ENCODE results near the gene USP22. TPM values are rescaled to one million over a fixed set of nuclear protein-coding genes. Genes with fewer than 3 reads are reported as not detected.
"Not testable (repeated sequence)": the region's sequence is repeated elsewhere in the genome, so short reads cannot be mapped to it uniquely, and the experiment has no call there.

Gene USP22
- total RNA-seq (100 to 1,000 TPM; 135 to 140 TPM), polyA plus RNA-seq (10 to 100 TPM; 14.4 to 37.7 TPM)

DNA sequence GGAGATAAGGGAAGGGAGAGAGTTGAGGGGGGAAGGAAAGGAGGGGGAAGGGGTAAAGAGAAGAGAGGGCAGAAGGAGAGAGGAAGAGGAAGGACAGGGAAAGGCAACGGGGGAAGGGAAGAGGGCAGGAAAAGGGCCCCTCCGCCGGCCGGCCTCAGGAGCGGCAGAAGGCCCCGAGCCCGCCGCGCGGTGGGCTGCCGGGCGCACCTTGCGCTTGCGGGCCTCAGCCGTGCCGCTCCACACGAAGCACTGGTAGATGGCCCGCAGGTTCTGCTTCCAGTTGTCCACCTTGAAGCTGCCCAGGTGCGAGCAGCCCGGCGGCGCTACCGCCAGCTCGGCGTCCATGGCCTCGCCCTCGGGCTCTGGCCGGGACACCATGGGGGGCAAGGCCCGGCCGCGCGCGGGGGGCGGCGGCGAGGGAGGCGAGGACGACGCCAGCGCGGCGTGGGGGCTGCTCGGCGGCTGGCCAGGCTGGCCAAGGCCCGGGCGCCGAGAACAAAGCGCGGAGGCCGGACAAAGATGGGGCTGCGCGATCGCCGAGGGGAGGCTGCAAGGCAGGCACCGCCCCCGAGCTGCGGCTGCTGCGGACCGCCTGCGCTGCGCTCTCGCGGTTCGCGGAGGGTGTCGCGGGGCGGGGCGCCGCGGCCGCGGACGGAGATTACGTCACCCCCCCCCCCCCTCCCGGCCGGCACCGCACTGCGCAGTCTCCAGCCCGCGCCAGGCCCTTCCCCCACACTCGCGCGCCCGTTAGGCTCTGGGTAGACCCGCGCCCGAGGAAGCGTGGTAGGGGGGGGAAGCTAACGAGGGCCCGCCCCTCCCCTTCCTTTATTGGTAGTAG lies at the start of gene USP22:
Gene USP22, minus strand, starts transcription at position 554 of the 838 bp plus-strand sequence. Its CDS starts 176 bp downstream, at position 378.
- H3K4me3 ChIP-seq (ENCODE audit: low read length in 2 of 2), result peak within 1 kb of the TSS; percentile 17 to 64
- intact Hi-C loops (cut with micrococcal nuclease), result loop anchor here (1.0 to 5.0 kb wide), 10 partner anchors 8 to 470 kb away; partner anchors contain the start of genes DHRS7B, MAP2K3, NATD1 and TMEM11
- H3K9me3 Mint-ChIP-seq, result no peaks in the 10 kb centered on the region
- peaks cover 30% of the 10 kb centered on the region for H3K4me1 ChIP-seq (ENCODE audit: insufficient read depth, low read length)
- no peaks in the 10 kb centered on the region for H3K9me3 ChIP-seq (ENCODE audit: control insufficient read depth in 1 of 2, low read length in 2 of 2)
- H3K36me3 ChIP-seq (ENCODE audit: insufficient read depth, low read length), result no peaks in the 10 kb centered on the region
- H3K36me3 Mint-ChIP-seq, result peaks cover under 1 to 11% of the 10 kb centered on the region in 2 donors
- peaks cover 19 to 55% (median 32%) of the 10 kb centered on the region in 4 donors for H3K4me1 Mint-ChIP-seq
- ChIA-PET CTCF (ENCODE audit: partially characterized antibody) (interaction anchor here (0.6 to 3.5 kb wide), 22 partner anchors 10 to 1034 kb away, joined by 3 to 35 read pairs (median 5); partner anchors contain the start of gene DHRS7B), POLR2A (ENCODE audit: partially characterized antibody) (interaction anchor here (0.6 to 2.5 kb wide), 26 partner anchors 8 to 1394 kb away, joined by 3 to 24 read pairs (median 6); partner anchors contain the start of genes AKAP10, ALDH3A2, DHRS7B and MAP2K3)
- H3K27ac ChIP-seq (ENCODE audit: low read depth, low read length), result peak within 1 kb of the TSS; percentile 99
- DNase-seq, result peak in 1 of 5 donors; percentile 91
- no peaks in the 10 kb centered on the region for H3K27me3 Mint-ChIP-seq
- peak within 1 kb of the TSS; percentile 93 to 98 (median 95) for H3K27ac Mint-ChIP-seq
- H3K27me3 ChIP-seq (ENCODE audit: insufficient read depth, low read length), result no peaks in the 10 kb centered on the region
- peak within 1 kb of the TSS; percentile 89 to 98 (median 92) for H3K4me3 Mint-ChIP-seq

DNA sequence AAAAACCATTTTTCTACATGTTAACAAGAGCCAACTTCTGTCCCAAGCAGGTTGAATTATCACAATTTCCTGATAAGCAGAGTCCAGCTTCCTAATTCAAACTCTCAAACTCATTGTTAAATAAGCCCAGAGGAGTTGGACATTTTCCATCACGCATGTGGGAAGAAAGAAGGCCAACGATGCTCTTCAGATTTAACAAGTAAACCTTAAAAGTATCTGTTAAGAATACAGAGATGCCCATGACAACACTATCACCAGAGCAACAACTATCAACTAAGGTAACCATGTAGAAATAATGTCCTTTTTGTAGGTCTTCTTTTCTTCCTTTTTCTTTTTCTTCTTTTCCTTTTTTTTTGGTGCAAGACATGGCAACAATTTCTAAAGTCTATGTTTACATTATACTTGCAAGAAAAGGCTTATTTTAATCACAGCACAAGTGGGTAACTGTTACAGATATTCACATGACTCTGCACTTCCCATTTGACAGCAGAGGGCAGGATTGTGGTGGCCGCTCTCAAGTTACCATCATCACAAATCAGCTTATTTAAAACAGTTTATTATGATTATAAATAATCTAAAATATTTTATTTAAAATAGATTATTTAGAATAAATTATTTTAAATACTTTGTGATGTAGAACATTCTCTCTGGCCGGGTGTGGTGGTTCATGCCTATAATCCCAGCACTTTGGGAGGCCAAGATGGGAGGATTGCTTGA lies 48.2 kb upstream of the USP22 start:
- H3K36me3 ChIP-seq (ENCODE audit: insufficient read depth, low read length), result no peaks in the 10 kb centered on the region
- peaks cover 3% of the 10 kb centered on the region for H3K27me3 ChIP-seq (ENCODE audit: insufficient read depth, low read length)
- H3K27me3 Mint-ChIP-seq, result peaks cover 2 to 3% of the 10 kb centered on the region in 2 donors
- POLR2A ChIA-PET (ENCODE audit: partially characterized antibody), result no interaction called here
- no peak overlapping the region for H3K27ac ChIP-seq (ENCODE audit: low read depth, low read length)
- H3K27ac Mint-ChIP-seq, result no peak overlapping the region
- intact Hi-C loops (cut with micrococcal nuclease), result no loop called here
- CTCF ChIA-PET (ENCODE audit: partially characterized antibody), result interaction anchor here (1.3 to 1.8 kb wide), 2 partner anchors 48 to 421 kb away, joined by 5 to 6 read pairs; partner anchors contain the start of gene USP22
- no peaks in the 10 kb centered on the region for H3K9me3 Mint-ChIP-seq
- H3K4me3 ChIP-seq (ENCODE audit: low read length in 2 of 2), result no peak overlapping the region
- H3K4me1 ChIP-seq (ENCODE audit: insufficient read depth, low read length), result no peaks in the 10 kb centered on the region
- H3K4me3 Mint-ChIP-seq, result no peak overlapping the region
- no peaks in the 10 kb centered on the region for H3K9me3 ChIP-seq (ENCODE audit: control insufficient read depth in 1 of 2, low read length in 2 of 2)
- no peaks in the 10 kb centered on the region for H3K36me3 Mint-ChIP-seq
- H3K4me1 Mint-ChIP-seq, result no peaks in the 10 kb centered on the region
- no peak for DNase-seq

DNA sequence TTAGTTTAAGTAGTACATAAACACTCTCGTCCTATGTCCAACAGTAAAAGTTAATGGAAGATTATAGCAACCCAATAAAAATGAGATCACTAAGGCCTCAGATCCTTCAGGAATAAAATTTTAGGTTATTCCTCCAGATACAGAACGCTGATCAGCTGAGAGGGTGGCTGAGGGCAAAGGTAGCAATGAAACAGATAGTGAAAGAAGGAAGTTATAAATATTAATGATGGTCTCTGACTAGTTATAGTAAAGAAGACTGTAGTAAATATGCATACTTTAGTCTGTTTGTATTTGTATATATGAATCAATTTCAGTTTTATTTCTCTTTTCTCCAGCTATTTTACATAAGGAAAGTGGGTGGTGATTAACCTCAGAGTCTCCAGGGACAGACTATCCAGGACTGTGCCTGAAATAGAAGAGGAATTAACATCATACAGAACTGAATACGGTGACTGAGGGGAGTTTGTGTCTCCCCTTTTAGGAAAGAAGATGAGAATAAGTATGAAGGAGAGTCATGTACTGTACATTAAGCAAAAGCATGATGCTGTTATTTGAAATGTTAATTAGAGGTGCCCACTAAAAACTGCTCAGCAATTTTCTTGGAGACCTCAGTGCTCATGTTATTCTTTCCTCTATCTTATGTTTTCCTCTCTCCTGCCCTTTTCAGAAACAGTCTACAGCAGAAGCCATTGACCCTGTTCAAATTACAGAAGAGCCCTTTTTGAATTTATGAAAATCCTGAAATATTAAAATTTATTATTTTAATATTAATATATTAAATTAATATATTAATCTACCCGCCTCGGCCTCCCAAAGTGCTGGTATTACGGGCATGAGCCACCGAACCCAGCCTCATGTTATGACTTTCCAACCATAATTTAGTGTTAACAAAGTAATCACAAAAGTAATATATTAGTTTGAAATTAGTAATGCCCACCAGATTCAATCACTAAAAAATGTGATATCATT lies 47.4 kb upstream of the USP22 start:
- Mint-ChIP-seq H3K4me1 (no peaks in the 10 kb centered on the region), H3K27ac (no peak overlapping the region), H3K4me3 (no peak overlapping the region), H3K9me3 (no peaks in the 10 kb centered on the region), H3K27me3 (peaks cover 2 to 3% of the 10 kb centered on the region in 2 donors), H3K36me3 (no peaks in the 10 kb centered on the region)
- POLR2A ChIA-PET (ENCODE audit: partially characterized antibody), result no interaction called here
- no peaks in the 10 kb centered on the region for H3K36me3 ChIP-seq (ENCODE audit: insufficient read depth, low read length)
- DNase-seq, result no peak
- H3K27me3 ChIP-seq (ENCODE audit: insufficient read depth, low read length), result peaks cover 3% of the 10 kb centered on the region
- CTCF ChIA-PET (ENCODE audit: partially characterized antibody), result no interaction called here
- no peak overlapping the region for H3K27ac ChIP-seq (ENCODE audit: low read depth, low read length)
- intact Hi-C loops (cut with micrococcal nuclease), result no loop called here
- H3K4me1 ChIP-seq (ENCODE audit: insufficient read depth, low read length), result no peaks in the 10 kb centered on the region
- no peak overlapping the region for H3K4me3 ChIP-seq (ENCODE audit: low read length in 2 of 2)
- H3K9me3 ChIP-seq (ENCODE audit: control insufficient read depth in 1 of 2, low read length in 2 of 2), result no peaks in the 10 kb centered on the region

DNA sequence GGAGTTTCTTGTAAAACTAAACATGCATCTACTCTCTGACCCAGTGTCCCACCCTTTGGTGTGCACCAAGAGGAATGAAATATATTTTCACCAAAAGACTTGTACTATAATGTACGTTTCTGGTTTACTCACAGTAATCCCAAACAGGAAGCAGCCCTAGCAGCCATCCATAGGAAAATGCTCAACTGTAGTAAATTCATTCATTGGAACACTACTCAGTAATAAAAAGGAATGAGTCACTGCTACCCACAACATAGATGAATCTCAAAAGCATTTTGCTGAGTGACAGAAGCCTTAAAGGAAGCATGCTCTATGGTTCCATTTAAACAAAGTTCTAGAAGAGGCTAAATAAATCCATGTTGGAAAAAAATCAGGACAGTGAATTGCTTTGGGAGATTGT lies 46.3 kb upstream of the USP22 start:
- Mint-ChIP-seq H3K27me3 (peaks cover 3 to 4% of the 10 kb centered on the region in 2 donors), H3K9me3 (no peaks in the 10 kb centered on the region), H3K27ac (no peak overlapping the region), H3K4me1 (no peaks in the 10 kb centered on the region), H3K4me3 (no peak overlapping the region), H3K36me3 (no peaks in the 10 kb centered on the region)
- Histone ChIP-seq H3K4me1 (ENCODE audit: insufficient read depth, low read length) (no peaks in the 10 kb centered on the region), H3K9me3 (ENCODE audit: control insufficient read depth in 1 of 2, low read length in 2 of 2) (no peaks in the 10 kb centered on the region), H3K27ac (ENCODE audit: low read depth, low read length) (no peak overlapping the region), H3K27me3 (ENCODE audit: insufficient read depth, low read length) (peaks cover 3% of the 10 kb centered on the region), H3K36me3 (ENCODE audit: insufficient read depth, low read length) (no peaks in the 10 kb centered on the region), H3K4me3 (ENCODE audit: low read length in 2 of 2) (no peak overlapping the region)
- DNase-seq, result no peak
- intact Hi-C loops (cut with micrococcal nuclease), result no loop called here
- CTCF ChIA-PET (ENCODE audit: partially characterized antibody), result no interaction called here
- POLR2A ChIA-PET (ENCODE audit: partially characterized antibody), result no interaction called here

DNA sequence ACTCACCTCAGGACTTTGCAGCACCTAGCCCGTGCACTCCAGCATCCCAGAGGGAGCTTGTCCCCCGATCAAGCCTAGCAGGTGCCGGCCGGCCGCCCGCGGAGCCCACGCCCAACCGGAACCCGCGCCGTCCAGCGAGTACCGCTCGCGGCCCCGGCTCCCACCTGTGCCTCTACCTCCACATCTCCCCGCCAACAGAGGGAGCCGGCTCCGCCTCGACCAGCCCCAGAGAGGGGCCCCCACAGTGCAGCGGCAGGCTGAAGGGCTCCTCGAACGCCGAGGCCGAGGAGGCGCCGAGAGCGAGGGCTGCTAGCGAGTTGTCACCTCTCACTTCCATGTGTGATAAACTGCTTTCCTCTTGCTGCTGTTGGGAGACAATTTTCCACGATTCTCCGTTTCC lies 42.9 kb upstream of the USP22 start:
- POLR2A ChIA-PET (ENCODE audit: partially characterized antibody), result no interaction called here
- Histone ChIP-seq H3K36me3 (ENCODE audit: insufficient read depth, low read length) (no peaks in the 10 kb centered on the region), H3K9me3 (ENCODE audit: control insufficient read depth in 1 of 2, low read length in 2 of 2) (no peaks in the 10 kb centered on the region), H3K27me3 (ENCODE audit: insufficient read depth, low read length) (peaks cover 3% of the 10 kb centered on the region), H3K27ac (ENCODE audit: low read depth, low read length) (no peak overlapping the region), H3K4me3 (ENCODE audit: low read length in 2 of 2) (no peak overlapping the region), H3K4me1 (ENCODE audit: insufficient read depth, low read length) (no peaks in the 10 kb centered on the region)
- H3K4me1 Mint-ChIP-seq, result no peaks in the 10 kb centered on the region
- intact Hi-C loops (cut with micrococcal nuclease), result no loop called here
- no peak for DNase-seq
- H3K27ac Mint-ChIP-seq, result peak overlapping the region in 1 of 7 donors; percentile 60
- CTCF ChIA-PET (ENCODE audit: partially characterized antibody), result interaction anchor here (1.1 to 1.5 kb wide), 2 partner anchors 34 to 46 kb away, joined by 3 read pairs; no protein-coding TSS in a partner anchor
- no peaks in the 10 kb centered on the region for H3K36me3 Mint-ChIP-seq
- peaks cover 4 to 5% of the 10 kb centered on the region in 2 donors for H3K27me3 Mint-ChIP-seq
- H3K9me3 Mint-ChIP-seq, result peaks cover 0 to 3% (median 0%) of the 10 kb centered on the region in 8 donors
- peak overlapping the region in 1 of 8 donors; percentile 38 for H3K4me3 Mint-ChIP-seq

DNA sequence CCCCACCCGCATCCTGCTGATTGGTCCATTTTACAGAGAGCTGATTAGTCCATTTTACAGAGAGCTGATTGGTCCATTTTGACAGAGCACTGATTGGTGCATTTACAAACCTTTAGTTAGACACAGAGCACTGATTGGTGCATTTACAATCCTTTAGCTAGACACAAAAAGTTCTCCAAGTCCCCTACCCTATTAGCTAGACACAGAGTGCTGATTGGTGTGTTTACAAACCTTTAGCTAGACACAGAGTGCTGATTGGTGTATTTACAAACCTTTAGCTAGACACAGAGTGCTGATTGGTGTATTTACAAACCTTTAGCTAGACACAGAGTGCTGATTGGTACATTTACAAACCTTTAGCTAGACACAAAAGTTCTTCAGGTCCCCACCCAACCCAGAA lies 42.5 kb upstream of the USP22 start:
- DNase-seq; H3K27ac Mint-ChIP-seq; H3K27me3 ChIP-seq (ENCODE audit: insufficient read depth, low read length); H3K36me3 Mint-ChIP-seq; POLR2A ChIA-PET (ENCODE audit: partially characterized antibody); H3K9me3 ChIP-seq (ENCODE audit: control insufficient read depth in 1 of 2, low read length in 2 of 2); H3K27ac ChIP-seq (ENCODE audit: low read depth, low read length); H3K4me3 Mint-ChIP-seq; H3K4me1 ChIP-seq (ENCODE audit: insufficient read depth, low read length); H3K27me3 Mint-ChIP-seq; H3K9me3 Mint-ChIP-seq; H3K36me3 ChIP-seq (ENCODE audit: insufficient read depth, low read length); H3K4me3 ChIP-seq (ENCODE audit: low read length in 2 of 2); intact Hi-C loops (cut with micrococcal nuclease); H3K4me1 Mint-ChIP-seq: not testable (repeated sequence)
- CTCF ChIA-PET (ENCODE audit: partially characterized antibody), result interaction anchor here (1.1 to 1.5 kb wide), 2 partner anchors 34 to 46 kb away, joined by 3 read pairs; no protein-coding TSS in a partner anchor
